ENCODE results near the gene EVI5. TPM values are rescaled to one million over a fixed set of nuclear protein-coding genes. Genes with fewer than 3 reads are reported as not detected.

EVI5 gene
- total and polyA plus RNA-seq, 11 donors = 3.5 to 34.6 (median 23.5) TPM

- no peak overlapping the region for H3K4me3 ChIP-seq
- peaks cover 0 to 18% (median 0%) of the 10 kb centered on the region in 12 donors for H3K4me1 ChIP-seq
- no peak for ATAC-seq
- peaks cover 0 to 7% (median 0%) of the 10 kb centered on the region in 12 donors for H3K9me3 ChIP-seq
- no peak for TF ChIP-seq CTCF (IDR thresholded peaks at IDR 0.05)
- TF ChIP-seq POLR2A (IDR thresholded peaks at IDR 0.05) = no peak
- H3K27ac ChIP-seq = no peak overlapping the region
- DNase-seq = no peak
- H3K27me3 ChIP-seq = no peaks in the 10 kb centered on the region
- no peaks in the 10 kb centered on the region for H3K36me3 ChIP-seq
- WGBS, 4 donors = 83 to 90% (median 86%) methylated on average over 4 of the region's 4 CpGs
- intact Hi-C loops (cut with DNase I) = no loop called here
Measured at GRCh38 chr1:92795166-92795565, 10.3 kb upstream of the EVI5 start.

DNA sequence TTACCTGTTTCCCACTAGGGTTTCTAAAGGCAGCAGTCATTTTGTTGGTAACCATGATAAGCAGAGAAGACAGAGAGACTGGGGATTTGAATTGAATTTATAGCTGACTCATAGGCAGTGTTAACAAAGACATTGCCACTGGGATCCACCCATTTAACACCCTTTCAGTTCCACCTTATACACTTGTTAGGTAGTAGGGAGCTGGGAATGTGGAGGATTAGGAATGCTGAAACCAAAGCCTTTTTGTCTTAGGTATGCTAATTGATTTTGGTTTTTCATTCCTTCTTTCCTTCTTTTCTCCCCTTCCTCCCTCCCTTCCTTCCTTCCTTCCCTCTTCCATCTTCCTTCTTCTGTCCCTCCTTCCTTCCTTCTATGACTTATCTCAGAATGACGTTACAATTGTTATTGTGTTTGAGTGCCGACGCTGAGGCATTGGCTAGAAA is 7.5 kb upstream of the EVI5 start:
- no peak for DNase-seq
- WGBS, 4 donors = 20 to 34% (median 30%) methylated on average over 3 of the region's 3 CpGs
- Histone ChIP-seq H3K4me3 (peak overlapping the region in 2 of 12 donors; percentile 25 to 41), H3K36me3 (no peaks in the 10 kb centered on the region), H3K27ac (peak overlapping the region in 8 of 12 donors; percentile 0 to 66 (median 31)), H3K27me3 (no peaks in the 10 kb centered on the region), H3K9me3 (peaks cover 0 to 7% (median 0%) of the 10 kb centered on the region in 12 donors), H3K4me1 (peaks cover 0 to 18% (median 0%) of the 10 kb centered on the region in 12 donors)
- TF ChIP-seq POLR2A (IDR thresholded peaks at IDR 0.05) (no peak), CTCF (IDR thresholded peaks at IDR 0.05) (no peak)
- ATAC-seq = peak in 2 of 4 donors; percentile 38 to 54
- intact Hi-C loops (cut with DNase I) = loop anchor here in 1 of 10 donors (5.0 kb wide), 1 partner anchor 40 kb away; the partner anchor contains the start of gene RPL5

- Histone ChIP-seq H3K4me1 (peaks cover 0 to 18% (median 0%) of the 10 kb centered on the region in 12 donors), H3K4me3 (peak overlapping the region in 5 of 12 donors; percentile 16 to 41 (median 25)), H3K9me3 (peaks cover 0 to 7% (median 0%) of the 10 kb centered on the region in 12 donors), H3K36me3 (no peaks in the 10 kb centered on the region), H3K27ac (peak overlapping the region in 8 of 12 donors; percentile 0 to 66 (median 31)), H3K27me3 (no peaks in the 10 kb centered on the region)
- TF ChIP-seq POLR2A (IDR thresholded peaks at IDR 0.05) = no peak
- TF ChIP-seq CTCF (IDR thresholded peaks at IDR 0.05) = no peak
- ATAC-seq (peak in 2 of 4 donors; percentile 47 to 55), DNase-seq (no peak)
- WGBS, 4 donors = 46 to 62% (median 57%) methylated on average over 7 of the region's 7 CpGs
- intact Hi-C loops (cut with DNase I) = loop anchor here in 1 of 10 donors (5.0 kb wide), 1 partner anchor 41 kb away; the partner anchor contains the start of gene RPL5
Measured at GRCh38 chr1:92791487-92792066, 6.7 kb upstream of the EVI5 start.

DNA sequence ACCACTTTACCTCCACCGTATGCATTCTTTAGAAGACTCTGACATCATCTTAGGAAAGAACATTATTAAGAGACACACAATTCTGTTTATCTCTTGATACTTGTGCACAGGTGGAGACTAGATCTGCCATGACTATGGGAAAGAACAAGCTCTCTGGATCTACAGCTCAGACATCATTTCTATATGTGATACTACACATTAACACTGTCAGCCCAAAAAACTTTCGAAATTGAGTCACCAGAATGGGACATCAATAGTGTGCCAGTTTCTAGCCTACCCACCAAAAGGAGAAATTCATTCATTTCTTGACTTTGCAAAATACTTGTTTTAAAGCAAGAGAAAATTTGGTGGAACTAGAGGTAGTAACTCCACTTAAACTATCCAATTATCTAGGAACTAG is 6.0 kb upstream of the EVI5 start:
- Histone ChIP-seq H3K27ac (peak overlapping the region in 1 of 12 donors; percentile 49), H3K9me3 (peaks cover 0 to 7% (median 0%) of the 10 kb centered on the region in 12 donors), H3K36me3 (no peaks in the 10 kb centered on the region), H3K4me3 (no peak overlapping the region), H3K4me1 (peaks cover 0 to 19% (median under 1%) of the 10 kb centered on the region in 12 donors), H3K27me3 (no peaks in the 10 kb centered on the region)
- DNase-seq = no peak
- intact Hi-C loops (cut with DNase I) = loop anchor here in 1 of 10 donors (5.0 kb wide), 1 partner anchor 41 kb away; the partner anchor contains the start of gene RPL5
- ATAC-seq = no peak
- 85 to 98% (median 91%) methylated on average over 2 of the region's 2 CpGs for WGBS, 4 donors
- no peak for TF ChIP-seq POLR2A (IDR thresholded peaks at IDR 0.05)
- TF ChIP-seq CTCF (IDR thresholded peaks at IDR 0.05) = no peak
